Measurements from ENCODE around the gene CENPO. TPM values are rescaled to one million over a fixed set of nuclear protein-coding genes. Genes with fewer than 3 reads are reported as not detected.

Gene CENPO
- total and polyA plus RNA-seq, 12 donors = 1.2 to 4.6 (median 2.2) TPM

DNA sequence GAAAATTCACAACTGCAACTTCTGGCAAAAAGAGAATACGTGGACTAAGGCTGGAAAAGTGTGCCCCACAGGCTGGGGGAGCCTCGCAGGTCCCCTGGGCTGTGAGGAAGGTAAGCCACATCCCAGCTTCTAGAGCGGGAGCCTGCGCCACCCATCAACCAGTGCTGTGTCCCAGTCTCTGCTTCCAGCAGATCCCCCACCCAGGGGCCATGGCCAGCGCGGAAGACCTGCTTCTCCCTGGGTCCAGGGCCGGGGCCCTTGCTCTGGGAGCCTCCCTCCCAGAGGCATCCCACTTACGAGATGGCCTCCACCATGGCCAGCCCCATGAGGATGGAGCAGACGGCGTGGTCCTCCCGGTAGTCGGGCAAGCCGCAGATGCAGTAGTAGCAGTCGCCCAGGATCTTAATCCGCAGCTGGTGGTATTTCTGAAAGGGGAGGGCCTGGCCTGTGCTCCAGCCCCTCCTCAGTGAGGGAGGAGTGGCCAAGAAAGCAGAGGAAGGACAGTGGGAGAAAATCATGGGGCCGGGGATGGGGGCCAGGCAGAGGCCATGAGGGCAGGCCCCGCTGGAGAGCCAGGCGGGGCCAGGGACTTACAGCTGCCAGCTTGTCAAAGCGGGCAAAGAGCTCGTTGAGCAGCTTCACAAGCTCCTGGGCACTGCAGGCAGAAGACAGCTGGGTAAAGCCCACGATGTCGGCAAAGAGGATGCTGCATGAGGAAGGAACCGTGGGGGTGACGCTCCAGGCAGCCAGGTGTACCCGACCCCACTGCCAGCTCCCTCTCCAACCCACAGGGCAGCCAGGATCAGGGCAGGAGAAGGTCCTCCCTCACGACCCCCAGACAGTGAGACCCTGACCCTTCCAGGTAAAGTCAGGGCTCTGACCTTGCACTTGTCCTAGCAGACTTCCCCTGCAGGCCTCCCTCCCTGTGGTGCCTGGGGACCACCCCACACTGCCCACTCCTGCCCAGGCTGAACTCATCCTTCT is 48.0 kb downstream of the CENPO start:
- DNase-seq (no peak), ATAC-seq (no peak)
- intact Hi-C loops (cut with DNase I) = no loop called here
- H3K9me3 ChIP-seq = no peaks in the 10 kb centered on the region
- 90 to 92% methylated on average over 26 of the region's 26 CpGs for WGBS, 2 donors
- H3K27me3 ChIP-seq = no peaks in the 10 kb centered on the region
- no peak overlapping the region for H3K4me3 ChIP-seq
- H3K4me1 ChIP-seq = no peaks in the 10 kb centered on the region
- TF ChIP-seq, protein P1, sequence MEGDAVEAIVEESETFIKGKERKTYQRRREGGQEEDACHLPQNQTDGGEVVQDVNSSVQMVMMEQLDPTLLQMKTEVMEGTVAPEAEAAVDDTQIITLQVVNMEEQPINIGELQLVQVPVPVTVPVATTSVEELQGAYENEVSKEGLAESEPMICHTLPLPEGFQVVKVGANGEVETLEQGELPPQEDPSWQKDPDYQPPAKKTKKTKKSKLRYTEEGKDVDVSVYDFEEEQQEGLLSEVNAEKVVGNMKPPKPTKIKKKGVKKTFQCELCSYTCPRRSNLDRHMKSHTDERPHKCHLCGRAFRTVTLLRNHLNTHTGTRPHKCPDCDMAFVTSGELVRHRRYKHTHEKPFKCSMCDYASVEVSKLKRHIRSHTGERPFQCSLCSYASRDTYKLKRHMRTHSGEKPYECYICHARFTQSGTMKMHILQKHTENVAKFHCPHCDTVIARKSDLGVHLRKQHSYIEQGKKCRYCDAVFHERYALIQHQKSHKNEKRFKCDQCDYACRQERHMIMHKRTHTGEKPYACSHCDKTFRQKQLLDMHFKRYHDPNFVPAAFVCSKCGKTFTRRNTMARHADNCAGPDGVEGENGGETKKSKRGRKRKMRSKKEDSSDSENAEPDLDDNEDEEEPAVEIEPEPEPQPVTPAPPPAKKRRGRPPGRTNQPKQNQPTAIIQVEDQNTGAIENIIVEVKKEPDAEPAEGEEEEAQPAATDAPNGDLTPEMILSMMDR (IDR thresholded peaks at IDR 0.05) = no peak
- peaks cover 0 to 56% (median 0%) of the 10 kb centered on the region in 9 donors for H3K36me3 ChIP-seq
- no peak overlapping the region for H3K27ac ChIP-seq

DNA sequence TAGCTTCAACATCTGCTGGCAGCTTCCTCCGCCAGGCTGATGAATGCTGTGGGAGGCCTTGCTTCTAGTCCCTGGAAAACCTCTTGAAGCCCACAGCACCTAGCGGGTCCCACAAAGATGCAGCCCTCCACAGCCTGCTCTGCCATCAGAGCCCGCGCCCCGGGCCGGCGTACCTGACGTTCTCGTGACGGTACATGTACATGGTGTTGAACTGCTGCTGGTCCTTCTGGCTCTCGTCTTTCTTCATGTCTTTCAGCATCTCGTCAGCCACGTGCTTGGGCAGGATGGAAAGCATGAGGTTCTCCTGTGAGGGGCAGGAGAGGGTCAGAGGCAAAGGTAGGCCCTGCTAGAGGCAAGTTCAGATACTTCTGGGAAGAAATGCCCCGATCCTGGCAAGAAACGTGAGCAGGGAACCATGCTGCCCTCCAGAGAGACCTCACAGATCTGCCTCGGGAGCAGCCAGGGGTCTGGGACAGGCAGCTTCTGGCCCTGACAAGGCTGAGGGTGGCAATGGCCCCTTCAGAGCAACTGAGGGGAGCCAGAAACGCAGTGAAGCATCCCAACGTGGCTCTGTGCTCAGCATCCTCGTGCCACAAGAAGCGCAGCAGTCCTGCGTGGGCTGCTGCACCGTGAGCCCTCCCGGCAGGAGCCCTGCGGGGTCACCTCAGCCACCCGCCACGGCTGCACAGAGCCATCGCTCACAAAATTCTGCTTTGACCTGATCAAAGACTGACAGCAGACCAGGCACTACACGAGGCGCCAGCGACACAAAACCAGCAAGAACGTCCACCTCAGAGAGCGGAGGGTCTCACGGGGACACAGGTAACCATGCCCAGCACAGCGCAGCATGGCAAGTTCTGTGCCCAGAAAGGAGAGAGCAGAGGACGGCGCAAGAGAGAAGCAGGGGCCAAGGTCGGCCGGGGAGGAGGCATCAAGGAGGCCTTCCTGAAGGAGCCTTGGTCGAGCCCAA is 49.1 kb downstream of the CENPO start:
- ATAC-seq (no peak), DNase-seq (no peak)
- H3K27ac ChIP-seq = no peak overlapping the region
- intact Hi-C loops (cut with DNase I) = no loop called here
- TF ChIP-seq, protein P1 (IDR thresholded peaks at IDR 0.05) = no peak
- H3K27me3 ChIP-seq = no peaks in the 10 kb centered on the region
- H3K36me3 ChIP-seq = peaks cover 0 to 45% (median 0%) of the 10 kb centered on the region in 9 donors
- WGBS, 2 donors = 96% methylated on average over 39 of the region's 39 CpGs
- no peaks in the 10 kb centered on the region for H3K9me3 ChIP-seq
- no peaks in the 10 kb centered on the region for H3K4me1 ChIP-seq
- no peak overlapping the region for H3K4me3 ChIP-seq

DNA sequence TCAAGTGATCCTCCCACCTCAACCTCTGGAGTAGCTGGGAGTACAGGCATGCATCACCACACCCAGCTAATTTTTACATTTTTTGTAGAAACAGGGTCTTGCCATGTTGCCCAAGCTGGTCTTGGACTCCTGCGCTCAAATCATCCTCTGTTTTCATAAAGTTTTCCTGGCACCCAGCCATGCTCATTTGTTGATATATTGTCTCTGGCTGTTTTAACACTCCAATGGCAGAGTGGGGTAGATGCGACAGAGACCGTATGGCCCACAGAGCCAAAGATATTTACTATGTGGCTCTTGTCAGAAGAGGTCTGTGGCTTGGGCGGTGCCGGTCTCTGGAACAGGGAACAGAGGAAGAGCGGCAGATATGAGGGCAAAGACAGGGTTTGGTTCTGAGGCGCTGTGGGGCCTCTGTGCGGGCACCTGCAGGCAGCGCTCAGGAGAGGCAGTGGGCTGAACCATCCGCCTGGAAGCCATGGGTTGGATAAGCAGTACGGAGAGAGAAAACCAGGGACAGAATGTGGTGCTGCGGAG is 50.2 kb downstream of the CENPO start:
- DNase-seq (no peak), ATAC-seq (no peak)
- Histone ChIP-seq H3K4me1 (no peaks in the 10 kb centered on the region), H3K4me3 (no peak overlapping the region), H3K36me3 (peaks cover 0 to 40% (median 0%) of the 10 kb centered on the region in 9 donors), H3K9me3 (no peaks in the 10 kb centered on the region), H3K27me3 (no peaks in the 10 kb centered on the region), H3K27ac (no peak overlapping the region)
- 95% methylated on average over 12 of the region's 12 CpGs for WGBS, 2 donors
- intact Hi-C loops (cut with DNase I) = no loop called here
- TF ChIP-seq, protein P1 (IDR thresholded peaks at IDR 0.05) = no peak

All from heart right ventricle (tissue), 16 donors.